Fibroblast of villous mesenchyme (primary cell): ENCODE data around the gene ARHGAP28. TPM values are rescaled to one million over a fixed set of nuclear protein-coding genes. Genes with fewer than 3 reads are reported as not detected.

ENCODE experiments used
- DNase-seq: peaks from one replicate; pipeline ENCODE4 v3.0.0-alpha.2; 2010; ENCODE audit warnings: low read depth
- H3K4me3 ChIP-seq: 2 replicates; pipeline ENCODE4 v1.5.1; 2011; ENCODE audit warnings: low read depth, mild to moderate bottlenecking, low read length
- CTCF ChIP-seq: IDR thresholded peaks from 2 replicates; pipeline ENCODE4 v1.5.1; 2012; ENCODE audit warnings: low read depth, mild to moderate bottlenecking, low read length; ENCODE audit not compliant: insufficient read depth
- total RNA-seq: library from RNA; depleted of rRNA; stranded (reverse); fragments of >200 nt; gene quantifications from 2 replicates; pipeline ENCODE4 v1.2.3, GENCODE V29; 2012

ARHGAP28 gene
- total RNA-seq, 1 donor: 6.0 TPM

DNA sequence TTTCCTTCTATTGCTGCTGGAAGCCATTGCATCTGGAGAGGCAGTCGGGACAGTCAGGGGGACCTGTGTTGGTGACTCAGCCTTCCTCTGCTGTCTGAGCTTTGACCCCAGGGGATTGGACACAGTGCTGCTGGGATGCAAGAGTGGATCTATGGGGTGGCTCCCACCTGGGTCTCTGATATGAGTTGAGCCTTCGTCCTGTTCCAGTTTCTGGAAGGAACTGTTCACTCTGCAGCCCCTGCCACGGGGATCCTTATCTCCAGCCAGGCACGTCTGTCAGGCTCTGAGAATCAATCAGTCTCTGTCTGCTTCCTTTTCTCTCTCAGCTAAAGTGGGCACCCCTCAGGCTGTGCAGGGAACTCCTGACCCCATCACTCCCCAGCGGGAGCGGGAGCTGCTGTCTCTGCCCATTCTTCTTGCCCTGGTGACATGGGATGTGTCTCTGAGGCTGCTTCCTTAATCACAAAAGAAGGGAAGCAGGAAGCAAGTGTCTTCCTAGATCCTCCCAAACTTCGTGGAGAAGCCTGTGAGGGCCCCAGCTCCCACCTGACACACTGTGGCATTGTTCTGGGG, 51.7 kb downstream of the ARHGAP28 start:
- TF ChIP-seq CTCF: no peak
- no peak for DNase-seq
- H3K4me3 ChIP-seq: no peak overlapping the region

DNA sequence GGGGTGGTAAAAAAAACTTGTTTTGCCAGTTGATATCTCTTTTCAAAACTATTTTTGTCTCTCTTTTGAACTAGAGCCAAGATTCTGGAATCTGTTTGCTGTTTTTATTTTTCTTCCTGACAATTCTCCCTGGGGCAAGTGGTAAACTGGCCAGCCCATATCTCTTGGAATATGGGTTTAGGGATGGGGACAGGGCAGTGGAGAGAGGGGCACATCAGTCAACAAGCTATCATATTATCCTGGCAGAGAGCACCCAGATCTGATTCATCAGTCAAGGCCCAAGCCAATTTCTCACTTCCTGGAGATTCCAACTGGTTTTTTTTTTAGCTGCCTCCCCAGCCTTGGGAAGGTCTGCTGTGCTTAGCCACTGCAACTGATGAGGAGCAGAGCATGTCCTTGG, 52.3 kb downstream of the ARHGAP28 start:
- no peak for TF ChIP-seq CTCF
- H3K4me3 ChIP-seq: no peak overlapping the region
- no peak for DNase-seq

GRCh38 chr18:6782861-6783260, 53.3 kb downstream of the ARHGAP28 start:
- DNase-seq: no peak
- TF ChIP-seq CTCF: no peak
- H3K4me3 ChIP-seq: no peak overlapping the region

- TF ChIP-seq CTCF: no peak
- H3K4me3 ChIP-seq: no peak overlapping the region
- no peak for DNase-seq
Measured at GRCh38 chr18:6784046-6784445, 54.5 kb downstream of the ARHGAP28 start.

- DNase-seq: no peak
- no peak for TF ChIP-seq CTCF
- no peak overlapping the region for H3K4me3 ChIP-seq
Measured at GRCh38 chr18:6785001-6785400, 55.5 kb downstream of the ARHGAP28 start.

DNA sequence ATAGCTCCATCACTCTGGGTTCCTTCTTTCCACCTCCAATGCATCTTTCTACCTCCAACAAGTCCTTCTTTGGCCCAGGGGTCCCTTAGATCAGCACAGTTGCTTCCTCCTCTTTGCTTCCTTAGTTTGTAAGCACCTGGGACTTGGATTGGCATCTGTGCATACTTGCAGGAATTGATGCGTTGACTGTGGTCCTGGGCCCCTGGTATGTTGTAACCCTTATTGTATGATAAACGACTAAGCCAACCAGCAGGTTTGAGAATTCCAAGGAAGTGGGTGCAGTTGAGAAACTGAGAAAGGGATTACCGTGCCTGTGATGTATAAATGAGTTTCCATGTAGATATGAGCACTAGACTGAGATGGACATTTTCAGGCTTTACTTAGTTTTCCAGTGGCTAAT, 55.9 kb downstream of the ARHGAP28 start:
- no peak for TF ChIP-seq CTCF
- no peak for DNase-seq
- H3K4me3 ChIP-seq: no peak overlapping the region

DNA sequence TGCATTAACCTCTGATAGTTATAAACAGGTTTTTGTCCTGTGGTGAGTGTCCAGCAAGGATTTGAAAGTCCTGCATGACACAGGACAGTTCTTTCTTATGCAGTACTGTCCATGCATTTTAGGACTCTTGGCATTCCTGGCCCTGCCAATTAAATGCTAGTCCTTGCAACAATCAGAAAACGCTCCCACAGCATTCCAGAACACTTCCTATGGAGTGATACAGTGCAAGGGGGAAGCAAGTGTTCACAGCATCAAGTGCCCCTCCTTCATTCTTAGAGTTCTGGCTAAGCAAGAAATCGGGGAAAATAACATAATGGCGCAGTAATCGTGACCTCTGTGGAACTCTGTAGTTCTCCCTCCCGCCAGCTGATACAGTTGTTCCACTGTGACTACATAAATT, 62.9 kb downstream of the ARHGAP28 start:
- H3K4me3 ChIP-seq: no peak overlapping the region
- DNase-seq: no peak
- TF ChIP-seq CTCF: no peak
